ENCODE results near the gene MEN1. TPM values are rescaled to one million over a fixed set of nuclear protein-coding genes. Genes with fewer than 3 reads are reported as not detected.

The MEN1 gene
- total RNA-seq, 1 donor from 2014 or later = 24.6 TPM

DNA sequence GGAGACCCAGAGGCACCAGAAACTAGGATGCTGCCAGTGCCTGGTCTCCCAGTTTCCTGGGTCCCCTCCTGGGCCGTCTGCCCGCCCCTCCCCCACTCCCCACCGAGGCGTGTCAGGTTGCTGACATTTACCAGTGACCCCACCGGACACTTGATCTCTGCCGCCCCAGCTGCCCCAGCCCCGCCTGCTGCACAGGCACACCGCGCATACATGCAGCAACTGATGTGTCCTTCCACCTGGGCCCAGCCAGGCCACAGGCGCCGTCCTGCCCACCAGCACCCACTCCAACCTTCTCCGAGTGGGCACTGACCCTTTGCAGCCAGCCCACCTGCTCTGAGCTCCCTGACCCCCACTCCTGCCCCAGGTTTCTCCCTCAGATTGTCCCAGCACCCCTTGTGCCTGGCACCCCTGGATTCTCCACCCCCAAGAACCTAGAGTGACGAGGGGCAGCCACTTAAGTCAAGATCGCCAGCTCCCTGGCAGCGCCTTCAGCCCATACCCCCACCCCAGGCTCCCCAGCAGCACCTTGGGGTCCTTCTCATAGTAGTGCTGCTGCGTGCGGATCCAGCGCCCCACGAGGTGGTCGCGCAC, 51.1 kb downstream of the MEN1 start:
- TF ChIP-seq, protein P1, sequence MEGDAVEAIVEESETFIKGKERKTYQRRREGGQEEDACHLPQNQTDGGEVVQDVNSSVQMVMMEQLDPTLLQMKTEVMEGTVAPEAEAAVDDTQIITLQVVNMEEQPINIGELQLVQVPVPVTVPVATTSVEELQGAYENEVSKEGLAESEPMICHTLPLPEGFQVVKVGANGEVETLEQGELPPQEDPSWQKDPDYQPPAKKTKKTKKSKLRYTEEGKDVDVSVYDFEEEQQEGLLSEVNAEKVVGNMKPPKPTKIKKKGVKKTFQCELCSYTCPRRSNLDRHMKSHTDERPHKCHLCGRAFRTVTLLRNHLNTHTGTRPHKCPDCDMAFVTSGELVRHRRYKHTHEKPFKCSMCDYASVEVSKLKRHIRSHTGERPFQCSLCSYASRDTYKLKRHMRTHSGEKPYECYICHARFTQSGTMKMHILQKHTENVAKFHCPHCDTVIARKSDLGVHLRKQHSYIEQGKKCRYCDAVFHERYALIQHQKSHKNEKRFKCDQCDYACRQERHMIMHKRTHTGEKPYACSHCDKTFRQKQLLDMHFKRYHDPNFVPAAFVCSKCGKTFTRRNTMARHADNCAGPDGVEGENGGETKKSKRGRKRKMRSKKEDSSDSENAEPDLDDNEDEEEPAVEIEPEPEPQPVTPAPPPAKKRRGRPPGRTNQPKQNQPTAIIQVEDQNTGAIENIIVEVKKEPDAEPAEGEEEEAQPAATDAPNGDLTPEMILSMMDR (IDR thresholded peaks at IDR 0.05; ENCODE audit: insufficient read depth, low read length, poor library complexity, severe bottlenecking) = no peak
- Histone ChIP-seq H3K4me3 (ENCODE audit: low read depth, low read length) (no peak overlapping the region), H3K36me3 (ENCODE audit: control insufficient read depth, insufficient read depth, low read length) (no peaks in the 10 kb centered on the region), H3K27me3 (ENCODE audit: control insufficient read depth, insufficient read depth, low read length) (peaks cover 4% of the 10 kb centered on the region)
- no peak for DNase-seq (ENCODE audit: low read depth)

- Histone ChIP-seq H3K4me3 (ENCODE audit: low read depth, low read length) (no peak overlapping the region), H3K36me3 (ENCODE audit: control insufficient read depth, insufficient read depth, low read length) (no peaks in the 10 kb centered on the region), H3K27me3 (ENCODE audit: control insufficient read depth, insufficient read depth, low read length) (peaks cover 4% of the 10 kb centered on the region)
- TF ChIP-seq, protein P1 (IDR thresholded peaks at IDR 0.05; ENCODE audit: insufficient read depth, low read length, poor library complexity, severe bottlenecking) = no peak
- no peak for DNase-seq (ENCODE audit: low read depth)
Measured at GRCh38 chr11:64758330-64759079, 51.8 kb downstream of the MEN1 start.

DNA sequence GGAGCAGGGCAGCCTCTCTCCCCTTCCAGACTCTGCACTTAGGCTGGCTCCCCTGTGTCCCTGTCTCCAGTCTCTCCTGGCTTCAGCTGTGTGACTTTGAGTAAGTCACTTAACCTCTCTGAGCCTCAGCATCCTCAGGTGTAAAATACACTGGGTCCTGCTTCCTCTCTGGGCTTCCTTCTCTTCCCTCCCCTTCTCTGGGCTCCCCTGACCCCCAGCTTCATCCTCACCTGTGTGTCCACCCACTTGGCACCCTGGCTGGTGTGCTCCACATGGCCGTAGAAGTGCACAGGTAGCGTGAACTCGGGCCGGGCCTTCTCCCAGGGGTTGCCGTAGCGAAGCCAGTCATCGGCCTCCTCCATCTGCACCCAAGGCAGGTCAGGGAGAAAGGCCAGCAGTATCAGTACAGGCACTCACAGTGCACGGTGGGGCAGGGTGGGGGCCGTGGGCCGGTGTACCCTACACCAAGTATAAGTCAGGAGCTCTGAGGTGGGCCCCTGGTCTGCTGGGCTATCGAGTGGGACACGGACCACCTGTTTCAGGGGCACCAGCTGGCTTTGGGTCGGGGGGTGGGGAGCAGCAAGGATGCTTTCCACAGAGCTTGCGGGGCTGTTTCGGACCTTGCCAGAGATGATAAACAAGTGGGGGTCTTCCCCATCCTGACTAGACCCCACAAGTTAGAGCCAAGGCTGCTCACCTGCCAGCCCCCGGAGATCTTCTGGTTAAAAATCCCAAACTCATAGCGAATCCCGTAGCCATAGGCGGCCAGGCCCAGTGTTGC, 52.6 kb downstream of the MEN1 start:
- Histone ChIP-seq H3K4me3 (ENCODE audit: low read depth, low read length) (no peak overlapping the region), H3K27me3 (ENCODE audit: control insufficient read depth, insufficient read depth, low read length) (peaks cover 6% of the 10 kb centered on the region), H3K36me3 (ENCODE audit: control insufficient read depth, insufficient read depth, low read length) (no peaks in the 10 kb centered on the region)
- DNase-seq (ENCODE audit: low read depth) = no peak
- TF ChIP-seq, protein P1 (IDR thresholded peaks at IDR 0.05; ENCODE audit: insufficient read depth, low read length, poor library complexity, severe bottlenecking) = no peak

- peaks cover 7% of the 10 kb centered on the region for H3K27me3 ChIP-seq (ENCODE audit: control insufficient read depth, insufficient read depth, low read length)
- DNase-seq (ENCODE audit: low read depth) = no peak
- no peak overlapping the region for H3K4me3 ChIP-seq (ENCODE audit: low read depth, low read length)
- no peaks in the 10 kb centered on the region for H3K36me3 ChIP-seq (ENCODE audit: control insufficient read depth, insufficient read depth, low read length)
- TF ChIP-seq, protein P1 (IDR thresholded peaks at IDR 0.05; ENCODE audit: insufficient read depth, low read length, poor library complexity, severe bottlenecking) = no peak
Measured at GRCh38 chr11:64755681-64756361, 54.5 kb downstream of the MEN1 start.

DNA sequence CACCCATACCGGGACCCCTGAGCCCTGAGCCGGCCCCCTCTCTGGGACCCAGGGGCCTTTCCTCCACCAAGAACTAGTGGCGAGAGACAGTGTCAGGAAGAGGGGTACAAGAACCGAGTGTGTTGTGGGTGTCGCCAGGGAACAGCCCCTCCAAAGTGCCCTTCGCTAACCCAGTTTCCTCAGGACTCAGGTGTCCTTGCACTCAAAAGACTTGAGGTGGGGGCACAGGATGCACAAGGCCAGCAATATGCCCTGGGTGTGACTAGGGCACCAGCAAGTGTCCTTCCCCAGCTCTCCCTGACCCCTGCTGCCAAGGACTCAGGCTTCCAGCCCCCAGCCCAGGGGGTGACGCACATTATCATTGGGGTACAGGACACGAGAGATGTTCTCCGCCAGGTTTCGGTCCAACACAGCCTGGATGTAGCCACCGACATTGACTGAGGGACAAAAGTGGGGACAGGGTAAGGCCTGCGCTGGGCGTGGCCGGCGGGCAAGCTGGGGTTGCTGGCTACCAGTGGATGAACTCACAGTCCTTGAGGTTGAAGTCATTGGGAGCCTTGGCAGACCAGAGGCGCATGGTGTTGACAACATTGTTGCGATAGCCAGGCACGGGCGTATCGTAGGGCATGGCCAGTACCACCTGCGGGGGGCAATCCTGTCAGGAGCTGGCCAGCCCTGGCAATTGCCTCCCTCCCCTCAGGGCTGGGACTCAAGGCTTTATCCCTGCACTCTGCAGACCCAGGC, 55.3 kb downstream of the MEN1 start:
- H3K36me3 ChIP-seq (ENCODE audit: control insufficient read depth, insufficient read depth, low read length) = no peaks in the 10 kb centered on the region
- no peak for DNase-seq (ENCODE audit: low read depth)
- no peak overlapping the region for H3K4me3 ChIP-seq (ENCODE audit: low read depth, low read length)
- TF ChIP-seq, protein P1 (IDR thresholded peaks at IDR 0.05; ENCODE audit: insufficient read depth, low read length, poor library complexity, severe bottlenecking) = no peak
- H3K27me3 ChIP-seq (ENCODE audit: control insufficient read depth, insufficient read depth, low read length) = peaks cover 7% of the 10 kb centered on the region

Data from kidney epithelial cell (primary cell).